ENCODE measurements around the gene ARHGAP4.
A peak's percentile ranks its signal among the peaks of the same experiment; 100 is the strongest.

ARHGAP4 gene

GRCh38 chrX:153925739-153926551 is at the start of gene ARHGAP4:
Gene ARHGAP4, minus strand, starts transcription at chrX:153926264. Its CDS starts 62 bp downstream, at chrX:153926202.
- DNase-seq (ENCODE audit: low read depth in 1 of 2, low spot score in 1 of 2) = peak in 1 of 2 experiments; percentile 64
- in situ Hi-C loops (cut with HindIII; ENCODE audit: low pct_unique_long_range_greater_than_20kb, low sequenced_read_pairs) = no loop called here
- TF ChIP-seq JUND (IDR thresholded peaks at IDR 0.05; ENCODE audit: low read depth) = no peak

GRCh38 chrX:153974726-153975286 is 48.7 kb upstream of the ARHGAP4 start:
- in situ Hi-C loops (cut with HindIII; ENCODE audit: low pct_unique_long_range_greater_than_20kb, low sequenced_read_pairs) = no loop called here
- TF ChIP-seq JUND (IDR thresholded peaks at IDR 0.05; ENCODE audit: low read depth) = no peak
- DNase-seq (ENCODE audit: low read depth in 1 of 2, low spot score in 1 of 2) = no peak

GRCh38 chrX:153974003-153974725 is 48.1 kb upstream of the ARHGAP4 start:
- TF ChIP-seq JUND (IDR thresholded peaks at IDR 0.05; ENCODE audit: low read depth) = no peak
- DNase-seq (ENCODE audit: low read depth in 1 of 2, low spot score in 1 of 2) = no peak
- in situ Hi-C loops (cut with HindIII; ENCODE audit: low pct_unique_long_range_greater_than_20kb, low sequenced_read_pairs) = no loop called here

- no peak for DNase-seq (ENCODE audit: low read depth in 1 of 2, low spot score in 1 of 2)
- no peak for TF ChIP-seq JUND (IDR thresholded peaks at IDR 0.05; ENCODE audit: low read depth)
- in situ Hi-C loops (cut with HindIII; ENCODE audit: low pct_unique_long_range_greater_than_20kb, low sequenced_read_pairs) = no loop called here
Observed at GRCh38 chrX:153973127-153974002, 47.3 kb upstream of the ARHGAP4 start.

- DNase-seq (ENCODE audit: low read depth in 1 of 2, low spot score in 1 of 2) = peak; percentile 71 to 87
- in situ Hi-C loops (cut with HindIII; ENCODE audit: low pct_unique_long_range_greater_than_20kb, low sequenced_read_pairs) = no loop called here
- no peak for TF ChIP-seq JUND (IDR thresholded peaks at IDR 0.05; ENCODE audit: low read depth)
Observed at GRCh38 chrX:153972368-153973126, 46.5 kb upstream of the ARHGAP4 start, which contains the start of gene TMEM187. Gene TMEM187, plus strand, starts transcription at chrX:153972754. Its CDS starts 9,309 bp downstream, at chrX:153982063.

- no peak for TF ChIP-seq JUND (IDR thresholded peaks at IDR 0.05; ENCODE audit: low read depth)
- DNase-seq (ENCODE audit: low read depth in 1 of 2, low spot score in 1 of 2) = peak; percentile 38 to 89
- in situ Hi-C loops (cut with HindIII; ENCODE audit: low pct_unique_long_range_greater_than_20kb, low sequenced_read_pairs) = no loop called here
Observed at GRCh38 chrX:153971450-153972367, 45.6 kb upstream of the ARHGAP4 start, which contains the start of gene HCFC1. Gene HCFC1, minus strand, starts transcription at chrX:153971818. Its CDS starts 978 bp downstream, at chrX:153970840.

- TF ChIP-seq JUND (IDR thresholded peaks at IDR 0.05; ENCODE audit: low read depth) = no peak
- in situ Hi-C loops (cut with HindIII; ENCODE audit: low pct_unique_long_range_greater_than_20kb, low sequenced_read_pairs) = no loop called here
- peak; percentile 44 to 83 for DNase-seq (ENCODE audit: low read depth in 1 of 2, low spot score in 1 of 2)
Observed at GRCh38 chrX:153971124-153971449, 45.0 kb upstream of the ARHGAP4 start.

- in situ Hi-C loops (cut with HindIII; ENCODE audit: low pct_unique_long_range_greater_than_20kb, low sequenced_read_pairs) = no loop called here
- DNase-seq (ENCODE audit: low read depth in 1 of 2, low spot score in 1 of 2) = peak in 1 of 2 experiments; percentile 45
- TF ChIP-seq JUND (IDR thresholded peaks at IDR 0.05; ENCODE audit: low read depth) = no peak
Observed at GRCh38 chrX:153970357-153971123, 44.5 kb upstream of the ARHGAP4 start.

- DNase-seq (ENCODE audit: low read depth in 1 of 2, low spot score in 1 of 2) = no peak
- no peak for TF ChIP-seq JUND (IDR thresholded peaks at IDR 0.05; ENCODE audit: low read depth)
- in situ Hi-C loops (cut with HindIII; ENCODE audit: low pct_unique_long_range_greater_than_20kb, low sequenced_read_pairs) = no loop called here
Observed at GRCh38 chrX:153969904-153970356, 43.9 kb upstream of the ARHGAP4 start.
